GM12801 (cell line): ENCODE results near the gene SDK1.

Source experiments
- TF ChIP-seq, protein P1 (sequence below): IDR thresholded peaks from one replicate; pipeline ENCODE4 v1.5.1; 2011; ENCODE audit warnings: control low read depth; ENCODE audit not compliant: insufficient read length; ENCODE audit errors: extremely low read depth

The SDK1 gene

DNA sequence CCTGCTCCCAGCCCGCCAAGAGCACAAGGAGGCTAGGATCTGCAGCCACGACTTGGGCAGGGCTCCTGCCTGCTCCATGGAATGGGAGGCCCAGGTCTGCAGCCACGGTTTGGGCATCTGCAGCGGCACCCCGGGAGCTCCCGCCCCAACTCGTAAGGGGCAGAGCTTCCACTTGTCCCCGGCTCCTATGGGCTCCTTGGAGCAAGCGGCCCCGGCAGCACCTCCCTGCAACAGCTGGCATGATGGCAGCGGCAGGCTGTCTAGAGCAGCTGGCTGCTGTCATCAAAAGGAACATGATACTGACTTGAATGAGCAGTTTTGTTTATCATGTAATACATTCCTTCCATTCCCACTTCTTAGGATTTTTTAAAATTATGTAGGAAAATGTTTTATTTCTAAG, 697.0 kb downstream of the SDK1 start:
- TF ChIP-seq, protein P1, sequence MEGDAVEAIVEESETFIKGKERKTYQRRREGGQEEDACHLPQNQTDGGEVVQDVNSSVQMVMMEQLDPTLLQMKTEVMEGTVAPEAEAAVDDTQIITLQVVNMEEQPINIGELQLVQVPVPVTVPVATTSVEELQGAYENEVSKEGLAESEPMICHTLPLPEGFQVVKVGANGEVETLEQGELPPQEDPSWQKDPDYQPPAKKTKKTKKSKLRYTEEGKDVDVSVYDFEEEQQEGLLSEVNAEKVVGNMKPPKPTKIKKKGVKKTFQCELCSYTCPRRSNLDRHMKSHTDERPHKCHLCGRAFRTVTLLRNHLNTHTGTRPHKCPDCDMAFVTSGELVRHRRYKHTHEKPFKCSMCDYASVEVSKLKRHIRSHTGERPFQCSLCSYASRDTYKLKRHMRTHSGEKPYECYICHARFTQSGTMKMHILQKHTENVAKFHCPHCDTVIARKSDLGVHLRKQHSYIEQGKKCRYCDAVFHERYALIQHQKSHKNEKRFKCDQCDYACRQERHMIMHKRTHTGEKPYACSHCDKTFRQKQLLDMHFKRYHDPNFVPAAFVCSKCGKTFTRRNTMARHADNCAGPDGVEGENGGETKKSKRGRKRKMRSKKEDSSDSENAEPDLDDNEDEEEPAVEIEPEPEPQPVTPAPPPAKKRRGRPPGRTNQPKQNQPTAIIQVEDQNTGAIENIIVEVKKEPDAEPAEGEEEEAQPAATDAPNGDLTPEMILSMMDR, result no peak

DNA sequence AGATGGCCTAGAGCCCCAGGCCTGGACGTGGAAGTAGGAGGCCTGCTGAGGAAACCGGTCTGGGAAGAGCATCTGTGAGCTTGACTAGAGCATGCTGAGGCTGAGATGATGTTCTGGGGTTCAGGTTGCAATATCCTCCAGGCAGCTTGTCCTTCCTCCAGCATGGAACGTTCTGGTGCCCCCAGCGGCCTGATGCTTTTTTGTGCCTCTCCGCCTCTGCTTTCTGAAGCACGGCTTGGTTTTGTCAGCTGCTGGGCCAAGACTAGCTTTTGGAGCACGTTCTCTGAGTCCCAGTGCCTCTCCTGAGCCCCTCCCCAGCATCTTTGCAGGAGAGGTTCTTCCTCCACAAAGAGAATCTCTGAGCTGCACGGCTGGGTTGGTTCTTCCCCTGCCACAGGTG, 699.1 kb downstream of the SDK1 start:
- TF ChIP-seq, protein P1, result no peak

DNA sequence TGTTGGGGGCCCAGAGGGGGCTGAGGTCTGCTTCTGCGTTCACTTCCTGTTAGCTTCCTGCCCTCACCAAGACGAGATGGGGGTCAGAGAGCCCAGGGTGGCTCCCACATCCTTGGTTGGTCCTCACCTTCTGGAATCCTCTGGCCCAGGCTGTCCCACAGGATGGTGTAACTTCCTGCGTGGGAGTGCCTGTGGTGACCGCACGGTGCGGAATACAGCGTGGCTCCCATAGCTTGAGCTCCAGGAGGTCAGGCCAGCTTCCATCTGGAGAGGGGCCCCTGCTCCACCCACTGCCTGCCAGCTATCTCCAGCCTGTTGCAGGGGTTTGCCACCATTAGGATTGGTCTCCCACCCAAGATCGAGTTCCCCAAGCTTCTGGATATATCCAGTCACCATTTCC, 699.9 kb downstream of the SDK1 start:
- TF ChIP-seq, protein P1, result no peak

DNA sequence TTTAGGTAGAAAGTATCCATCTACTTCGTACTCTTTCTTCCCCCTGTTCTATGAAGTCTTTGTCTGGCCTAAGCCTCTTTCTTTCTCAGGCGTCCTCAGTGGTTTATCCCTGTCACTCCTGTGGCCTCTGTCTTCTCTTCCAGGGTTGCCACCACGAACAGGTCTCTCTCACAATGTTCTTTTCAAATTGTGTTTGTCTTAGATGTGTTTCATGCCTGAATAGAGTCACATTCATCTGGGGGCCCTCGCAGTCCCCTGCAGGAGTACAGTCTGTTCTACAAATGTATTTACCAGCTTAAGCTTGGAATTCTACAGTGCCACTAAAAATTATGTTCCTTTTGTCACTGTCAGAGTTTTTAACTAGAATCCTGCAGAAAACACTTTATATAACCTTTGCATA, 700.7 kb downstream of the SDK1 start:
- TF ChIP-seq, protein P1, result no peak

DNA sequence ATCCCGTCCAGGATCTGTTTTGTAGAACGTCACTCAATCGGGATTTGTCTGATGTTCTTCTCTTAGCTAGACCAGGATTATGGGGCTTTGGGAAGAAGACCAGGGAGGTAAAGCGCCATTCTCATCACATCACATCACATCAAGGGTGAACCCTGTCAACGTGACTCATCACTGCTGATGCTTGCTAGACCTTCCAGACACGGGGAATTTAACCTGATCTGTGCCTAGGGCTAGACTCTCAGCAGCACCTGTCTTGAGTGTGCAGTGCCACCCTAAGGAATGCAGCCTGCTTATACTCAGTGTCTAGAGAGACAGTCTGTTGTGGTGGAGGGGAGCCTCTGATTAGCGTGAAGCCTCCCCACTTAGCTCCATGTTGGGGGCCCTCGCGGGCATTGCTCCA, 702.5 kb downstream of the SDK1 start:
- TF ChIP-seq, protein P1, result no peak

DNA sequence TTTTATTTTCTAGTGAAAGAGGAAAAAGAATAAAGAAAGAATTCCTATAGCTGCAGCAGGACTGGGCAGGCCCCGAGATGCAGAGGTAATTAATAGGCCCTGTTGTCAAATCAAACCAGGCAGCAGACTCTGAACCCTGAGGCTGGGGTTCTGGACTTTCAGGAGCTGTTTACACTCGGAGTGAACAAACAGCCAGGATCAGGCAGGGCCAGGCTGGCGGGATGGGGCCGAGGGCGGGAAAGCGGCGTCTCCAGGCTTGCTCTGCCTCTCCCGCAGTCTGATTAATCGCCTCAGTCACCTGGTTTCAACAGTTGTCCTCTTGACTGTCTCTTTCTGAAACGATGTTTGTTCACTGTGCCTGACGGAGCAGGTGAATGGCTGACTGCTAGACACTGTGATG, 705.6 kb downstream of the SDK1 start:
- TF ChIP-seq, protein P1, result no peak

DNA sequence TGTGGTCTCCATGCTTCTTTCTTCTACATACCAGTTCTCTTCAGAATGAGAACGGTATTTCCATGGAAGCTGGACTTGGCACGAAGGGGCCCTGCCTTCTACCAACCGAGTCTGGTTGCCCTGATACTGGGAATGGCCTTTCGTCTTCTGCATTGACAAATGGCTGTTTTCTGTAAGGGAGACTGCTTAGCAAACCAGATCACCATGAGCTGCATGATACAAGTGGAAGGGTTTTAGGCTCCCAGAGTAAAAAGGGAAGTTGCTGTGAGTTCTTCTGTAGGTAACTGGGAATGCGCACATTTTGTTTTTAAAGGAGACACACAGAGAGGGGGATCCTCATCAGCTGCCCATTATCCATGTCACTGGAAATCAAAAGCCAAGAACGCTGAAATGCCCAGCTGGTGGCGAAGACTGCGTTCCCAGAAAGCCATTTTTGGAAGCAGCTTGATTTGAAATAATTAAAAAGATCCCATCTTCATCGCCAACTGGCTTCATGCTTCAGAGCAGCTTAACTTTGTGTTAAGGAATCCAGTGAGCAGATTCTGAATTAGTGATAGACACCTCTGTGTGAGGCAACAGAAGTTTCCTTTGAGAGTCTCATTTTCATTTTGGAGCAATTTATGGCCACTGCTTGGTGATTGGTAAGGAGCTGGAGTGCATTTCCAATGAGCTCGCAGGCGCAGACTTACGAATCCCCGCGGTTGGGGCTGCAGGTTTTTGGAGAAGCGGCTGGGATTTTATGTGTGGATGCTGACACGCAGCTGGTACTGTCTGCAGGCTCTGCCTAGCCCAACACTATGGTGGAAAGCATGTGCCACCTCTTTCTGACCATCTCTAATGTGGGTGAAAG, 708.4 kb downstream of the SDK1 start:
- TF ChIP-seq, protein P1, result no peak
